NT2/D1 (cell line): ENCODE data around the gene TGFBI.

Experiments
- SUZ12 ChIP-seq: IDR thresholded peaks from 2 replicates; pipeline ENCODE4 v1.6.1; 2011; ENCODE audit not compliant: insufficient read length, insufficient read depth; ENCODE audit errors: extremely low read depth
- YY1 ChIP-seq: IDR thresholded peaks from 2 replicates; pipeline ENCODE4 v1.6.1; 2011; ENCODE audit not compliant: insufficient read length, insufficient read depth

- TF ChIP-seq YY1 (no peak), SUZ12 (no peak)
Observed at GRCh38 chr5:136070486-136071285, 41.9 kb downstream of the TGFBI start.
